DOHH2 (cell line): Measurements from ENCODE around the gene PIGB.

Source experiments
- H3F3A ChIP-seq: fragments of 200-600 bp; sonication (generic), shearing (Covaris generic); 2 replicates; pipeline ENCODE4 v1.6.0; 2016; ENCODE audit warnings: antibody characterized with exemption, mild to moderate bottlenecking; ENCODE audit not compliant: control insufficient read depth, insufficient read depth
- H3K27ac ChIP-seq: fragments of 200-600 bp; sonication (generic); 2 replicates; pipeline ENCODE4 v1.5.1; 2014; ENCODE audit warnings: low read depth, mild to moderate bottlenecking, low read length, moderate library complexity
- H3K27me3 ChIP-seq: fragments of 200-600 bp; sonication (generic); 2 replicates; pipeline ENCODE4 v1.6.1; 2014; ENCODE audit warnings: mild to moderate bottlenecking, low read length, mixed read lengths; ENCODE audit not compliant: control insufficient read depth
- H3K36me3 ChIP-seq: fragments of 200-600 bp; sonication (generic); 2 replicates; pipeline ENCODE4 v1.6.1; 2014; ENCODE audit warnings: mild to moderate bottlenecking, low read length, moderate library complexity, mixed read lengths; ENCODE audit not compliant: control insufficient read depth
- H3K4me1 ChIP-seq: fragments of 200-600 bp; sonication (generic); 2 replicates; pipeline ENCODE4 v1.6.1; 2014; ENCODE audit warnings: mild to moderate bottlenecking, low read length, mixed read lengths; ENCODE audit not compliant: control insufficient read depth
- H3K4me2 ChIP-seq: fragments of 200-600 bp; sonication (generic); 2 replicates; pipeline ENCODE4 v1.6.0; 2014; ENCODE audit warnings: mild to moderate bottlenecking, low read length, moderate library complexity
- H3K4me3 ChIP-seq: fragments of 200-600 bp; sonication (generic); 2 replicates; pipeline ENCODE4 v1.5.1; 2014; ENCODE audit warnings: mild to moderate bottlenecking, low read length, mixed read lengths
- H3K79me2 ChIP-seq: fragments of 200-600 bp; sonication (generic); 2 replicates; pipeline ENCODE4 v1.6.1; 2014; ENCODE audit warnings: mild to moderate bottlenecking, low read length, mixed read lengths; ENCODE audit not compliant: control insufficient read depth
- H3K9me2 ChIP-seq: fragments of 200-600 bp; sonication (generic); replicated peaks from 2 replicates; pipeline ENCODE4 v1.6.1; 2014; ENCODE audit warnings: mild to moderate bottlenecking, low read length, mixed read lengths; ENCODE audit not compliant: control insufficient read depth
- H3K9me3 ChIP-seq: fragments of 200-600 bp; sonication (generic); 2 replicates; pipeline ENCODE4 v1.6.1; 2014; ENCODE audit warnings: antibody characterized with exemption, low read length, mixed read lengths; ENCODE audit not compliant: control insufficient read depth, insufficient read depth
- H4K20me1 ChIP-seq: fragments of 200-600 bp; sonication (generic); 2 replicates; pipeline ENCODE4 v1.6.0; 2014; ENCODE audit warnings: low read depth, mild to moderate bottlenecking, antibody characterized with exemption, low read length, moderate library complexity; ENCODE audit not compliant: control insufficient read depth, insufficient read depth
- CTCF ChIP-seq: fragments of 200-600 bp; sonication (generic); IDR thresholded peaks from one replicate; pipeline ENCODE4 v1.5.1; 2014; ENCODE audit warnings: antibody characterized with exemption, mild to moderate bottlenecking, low read depth, low read length; ENCODE audit not compliant: poor library complexity, severe bottlenecking
- EZH2phosphoT487 ChIP-seq: fragments of 200-600 bp; sonication (generic); IDR thresholded peaks from 2 replicates; pipeline ENCODE4 v1.6.1; 2017; ENCODE audit warnings: borderline replicate concordance, mild to moderate bottlenecking, antibody characterized with exemption, low read length, moderate library complexity, mixed read lengths

PIGB gene

GRCh38 chr15:55360256-55360655 is 41.2 kb downstream of the PIGB start:
- Histone ChIP-seq H4K20me1 (no peaks in the 10 kb centered on the region), H3K4me1 (no peaks in the 10 kb centered on the region), H3K4me3 (no peak overlapping the region), H3K27me3 (no peaks in the 10 kb centered on the region), H3K27ac (no peak overlapping the region), H3K4me2 (no peak overlapping the region), H3K9me2 (no peaks in the 10 kb centered on the region), H3K9me3 (no peaks in the 10 kb centered on the region), H3K36me3 (no peaks in the 10 kb centered on the region), H3F3A (no peaks in the 10 kb centered on the region), H3K79me2 (no peaks in the 10 kb centered on the region)
- TF ChIP-seq CTCF = no peak
- no peak for TF ChIP-seq EZH2phosphoT487

- no peak overlapping the region for H3K27ac ChIP-seq
- H3K4me2 ChIP-seq = no peak overlapping the region
- no peak overlapping the region for H3K4me3 ChIP-seq
- no peak for TF ChIP-seq EZH2phosphoT487
- no peak for TF ChIP-seq CTCF
- H3K27me3 ChIP-seq = no peaks in the 10 kb centered on the region
- H3K9me2 ChIP-seq = no peaks in the 10 kb centered on the region
- H3K9me3 ChIP-seq = no peaks in the 10 kb centered on the region
- H3K79me2 ChIP-seq = no peaks in the 10 kb centered on the region
- H3F3A ChIP-seq = no peaks in the 10 kb centered on the region
- H3K36me3 ChIP-seq = no peaks in the 10 kb centered on the region
- no peaks in the 10 kb centered on the region for H3K4me1 ChIP-seq
- no peaks in the 10 kb centered on the region for H4K20me1 ChIP-seq
These were observed 42.0 kb downstream of the PIGB start for GRCh38 chr15:55361048-55361447.

- Histone ChIP-seq H3K27me3 (no peaks in the 10 kb centered on the region), H3K4me2 (no peak overlapping the region), H3K4me3 (no peak overlapping the region), H4K20me1 (no peaks in the 10 kb centered on the region), H3K36me3 (no peaks in the 10 kb centered on the region), H3K27ac (no peak overlapping the region), H3K79me2 (no peaks in the 10 kb centered on the region), H3F3A (no peaks in the 10 kb centered on the region), H3K4me1 (no peaks in the 10 kb centered on the region), H3K9me2 (no peaks in the 10 kb centered on the region), H3K9me3 (no peaks in the 10 kb centered on the region)
- TF ChIP-seq EZH2phosphoT487 (no peak), CTCF (no peak)
These were observed 43.6 kb downstream of the PIGB start for GRCh38 chr15:55362641-55363040.

- Histone ChIP-seq H3K9me2 (no peaks in the 10 kb centered on the region), H3K4me1 (no peaks in the 10 kb centered on the region; the same call in 1 of the 2 replicates), H4K20me1 (no peaks in the 10 kb centered on the region), H3K36me3 (no peaks in the 10 kb centered on the region), H3K27me3 (no peaks in the 10 kb centered on the region), H3F3A (no peaks in the 10 kb centered on the region), H3K4me2 (no peak overlapping the region), H3K9me3 (no peaks in the 10 kb centered on the region), H3K79me2 (no peaks in the 10 kb centered on the region), H3K27ac (no peak overlapping the region), H3K4me3 (no peak overlapping the region)
- TF ChIP-seq CTCF (no peak), EZH2phosphoT487 (no peak)
These were observed 48.0 kb downstream of the PIGB start for GRCh38 chr15:55366981-55367380.
